Muscle layer of duodenum (tissue), 2 donors: ENCODE results near the gene CALCA.
A peak's percentile ranks its signal among the peaks of the same experiment; 100 is the strongest.
"Not testable (repeated sequence)": the region's sequence is repeated elsewhere in the genome, so short reads cannot be mapped to it uniquely, and the experiment has no call there.

Source experiments
- H3K27ac ChIP-seq: one replicate; pipeline ENCODE4 v1.7.0; 2013; ENCODE audit warnings: mild to moderate bottlenecking, low read length
- H3K27me3 ChIP-seq: one replicate; pipeline ENCODE4 v1.7.0; 2013; ENCODE audit warnings: low read depth, mild to moderate bottlenecking, control low read depth, low read length
- H3K36me3 ChIP-seq, 2 donors: one replicate each; pipeline ENCODE4 v1.7.0; 2013; ENCODE audit warnings: low read length in 2 of 2, control low read depth in 1 of 2, mild to moderate bottlenecking in 1 of 2; ENCODE audit not compliant: insufficient read depth in 2 of 2, control insufficient read depth in 1 of 2
- H3K4me1 ChIP-seq, 2 donors: one replicate each; pipeline ENCODE4 v1.7.0; 2013; ENCODE audit warnings: low read length in 2 of 2, mild to moderate bottlenecking in 2 of 2, control low read depth in 1 of 2, moderate library complexity in 1 of 2; ENCODE audit not compliant: insufficient read depth in 2 of 2, control insufficient read depth in 1 of 2
- H3K4me3 ChIP-seq, 2 donors: one replicate each; pipeline ENCODE4 v1.7.0; 2013; ENCODE audit warnings: low read length in 2 of 2, low read depth in 1 of 2, mild to moderate bottlenecking in 1 of 2
- H3K9me3 ChIP-seq, 2 donors: one replicate each; pipeline ENCODE4 v1.7.0; 2013; ENCODE audit warnings: low read length in 2 of 2, control low read depth in 1 of 2, mild to moderate bottlenecking in 1 of 2; ENCODE audit not compliant: control insufficient read depth in 1 of 2
- donor health status: healthy.

CALCA gene

GRCh38 chr11:14971865-14972580, at the start of gene CALCA:
Gene CALCA (minus strand): TSS chr11:14972351. CDS start chr11:14971192, 1,159 bp downstream.
- Histone ChIP-seq H3K27ac (no peak within 1 kb of the TSS), H3K4me3 (peak within 1 kb of the TSS in 1 of 2 donors; percentile 49), H3K4me1 (peaks cover 5 to 26% of the 10 kb centered on the region in 2 donors), H3K27me3 (peaks cover 54% of the 10 kb centered on the region), H3K9me3 (no peaks in the 10 kb centered on the region), H3K36me3 (no peaks in the 10 kb centered on the region)

- no peaks in the 10 kb centered on the region for H3K4me1 ChIP-seq
- H3K27ac ChIP-seq = no peak overlapping the region
- no peaks in the 10 kb centered on the region for H3K36me3 ChIP-seq
- H3K9me3 ChIP-seq = peaks cover 0 to 20% of the 10 kb centered on the region in 2 donors
- H3K27me3 ChIP-seq = no peaks in the 10 kb centered on the region
- H3K4me3 ChIP-seq = no peak overlapping the region
These were observed 44.0 kb upstream of the CALCA start for GRCh38 chr11:15016200-15016599.

- H3K4me3 ChIP-seq = no peak overlapping the region
- no peaks in the 10 kb centered on the region for H3K4me1 ChIP-seq
- H3K27ac ChIP-seq = no peak overlapping the region
- peaks cover 0 to 9% of the 10 kb centered on the region in 2 donors for H3K9me3 ChIP-seq
- no peaks in the 10 kb centered on the region for H3K36me3 ChIP-seq
- no peaks in the 10 kb centered on the region for H3K27me3 ChIP-seq
These were observed 39.7 kb upstream of the CALCA start for GRCh38 chr11:15011776-15012345.

GRCh38 chr11:15010865-15011264, 38.7 kb upstream of the CALCA start:
- H3K27ac ChIP-seq = no peak overlapping the region
- H3K27me3 ChIP-seq = no peaks in the 10 kb centered on the region
- H3K36me3 ChIP-seq = no peaks in the 10 kb centered on the region
- no peak overlapping the region for H3K4me3 ChIP-seq
- H3K9me3 ChIP-seq = no peaks in the 10 kb centered on the region
- no peaks in the 10 kb centered on the region for H3K4me1 ChIP-seq

GRCh38 chr11:15006139-15006759, 34.1 kb upstream of the CALCA start:
- no peaks in the 10 kb centered on the region for H3K27me3 ChIP-seq
- H3K36me3 ChIP-seq = no peaks in the 10 kb centered on the region
- no peak overlapping the region for H3K4me3 ChIP-seq
- no peaks in the 10 kb centered on the region for H3K9me3 ChIP-seq
- no peaks in the 10 kb centered on the region for H3K4me1 ChIP-seq
- H3K27ac ChIP-seq = no peak overlapping the region

GRCh38 chr11:14988133-14988532, 16.0 kb upstream of the CALCA start:
- H3K36me3 ChIP-seq, H3K27me3 ChIP-seq, H3K27ac ChIP-seq, H3K4me3 ChIP-seq, H3K9me3 ChIP-seq, H3K4me1 ChIP-seq: not testable (repeated sequence)

- H3K27ac ChIP-seq = no peak overlapping the region
- no peak overlapping the region for H3K4me3 ChIP-seq
- H3K9me3 ChIP-seq = no peaks in the 10 kb centered on the region
- H3K36me3 ChIP-seq = no peaks in the 10 kb centered on the region
- H3K4me1 ChIP-seq = no peaks in the 10 kb centered on the region
- no peaks in the 10 kb centered on the region for H3K27me3 ChIP-seq
These were observed 9.4 kb upstream of the CALCA start for GRCh38 chr11:14981507-14981906.

GRCh38 chr11:14980854-14981253, 8.7 kb upstream of the CALCA start:
- H3K27ac ChIP-seq = no peak overlapping the region
- peaks cover 6% of the 10 kb centered on the region for H3K27me3 ChIP-seq
- H3K36me3 ChIP-seq = no peaks in the 10 kb centered on the region

GRCh38 chr11:14977101-14977880, 5.1 kb upstream of the CALCA start:
- H3K27me3 ChIP-seq = peaks cover 38% of the 10 kb centered on the region
- H3K27ac ChIP-seq = no peak overlapping the region
- H3K4me3 ChIP-seq = no peak overlapping the region
- H3K36me3 ChIP-seq = no peaks in the 10 kb centered on the region
- H3K4me1 ChIP-seq = peaks cover 5 to 21% of the 10 kb centered on the region in 2 donors
- no peaks in the 10 kb centered on the region for H3K9me3 ChIP-seq

More at GRCh38 chr11:14980854-14981253, 8.7 kb upstream of the CALCA start:
- Histone ChIP-seq H3K9me3 (no peaks in the 10 kb centered on the region), H3K4me1 (no peaks in the 10 kb centered on the region), H3K4me3 (no peak overlapping the region)

- Histone ChIP-seq H3K9me3 (no peaks in the 10 kb centered on the region), H3K36me3 (no peaks in the 10 kb centered on the region), H3K4me3 (peak overlapping the region in 1 of 2 donors; percentile 58), H3K27me3 (peaks cover 48% of the 10 kb centered on the region), H3K4me1 (peaks cover 5 to 26% of the 10 kb centered on the region in 2 donors), H3K27ac (no peak overlapping the region)
These were observed 3.1 kb upstream of the CALCA start for GRCh38 chr11:14975252-14975587.
